ENCODE measurements around the gene CDH2. TPM values are rescaled to one million over a fixed set of nuclear protein-coding genes. Genes with fewer than 3 reads are reported as not detected.

CDH2 gene
- total RNA-seq, 1 donor = 75.6 TPM

- no peak for DNase-seq (ENCODE audit: insufficient read length, low spot score, missing footprints)
- Histone ChIP-seq H3K36me3 (ENCODE audit: insufficient read depth, low read length) (no peaks in the 10 kb centered on the region), H3K9me3 (ENCODE audit: low read depth, low read length) (no peaks in the 10 kb centered on the region), H2AFZ (ENCODE audit: low read length) (no peak overlapping the region), H3K4me1 (ENCODE audit: insufficient read depth, low read length) (peaks cover 10% of the 10 kb centered on the region), H3K79me2 (ENCODE audit: insufficient read depth, low read length) (peaks cover 70% of the 10 kb centered on the region), H3K27me3 (ENCODE audit: insufficient read depth, low read length) (no peaks in the 10 kb centered on the region), H3K27ac (ENCODE audit: low read depth, low read length) (no peak overlapping the region), H3K4me2 (ENCODE audit: insufficient read depth, low read length) (no peak overlapping the region), H3K4me3 (ENCODE audit: insufficient read depth, low read length) (no peak overlapping the region), H4K20me1 (ENCODE audit: insufficient read depth, low read length) (no peaks in the 10 kb centered on the region)
- TF ChIP-seq CTCF (IDR thresholded peaks at IDR 0.05; ENCODE audit: extremely low read depth, low read depth, low read length) = no peak
These were observed 146.5 kb downstream of the CDH2 start for GRCh38 chr18:28030458-28030857.

GRCh38 chr18:28027755-28028154, 149.2 kb downstream of the CDH2 start:
- H4K20me1 ChIP-seq (ENCODE audit: insufficient read depth, low read length) = no peaks in the 10 kb centered on the region
- H3K79me2 ChIP-seq (ENCODE audit: insufficient read depth, low read length) = peaks cover 51% of the 10 kb centered on the region

GRCh38 chr18:28019425-28020108, 157.4 kb downstream of the CDH2 start:
- Histone ChIP-seq H3K27ac (ENCODE audit: low read depth, low read length) (no peak overlapping the region), H3K9me3 (ENCODE audit: low read depth, low read length) (no peaks in the 10 kb centered on the region), H3K4me2 (ENCODE audit: insufficient read depth, low read length) (no peak overlapping the region), H3K27me3 (ENCODE audit: insufficient read depth, low read length) (no peaks in the 10 kb centered on the region), H2AFZ (ENCODE audit: low read length) (no peak overlapping the region), H3K79me2 (ENCODE audit: insufficient read depth, low read length) (peaks cover 23% of the 10 kb centered on the region), H3K4me1 (ENCODE audit: insufficient read depth, low read length) (peaks cover 9% of the 10 kb centered on the region), H3K4me3 (ENCODE audit: insufficient read depth, low read length) (no peak overlapping the region), H4K20me1 (ENCODE audit: insufficient read depth, low read length) (no peaks in the 10 kb centered on the region), H3K36me3 (ENCODE audit: insufficient read depth, low read length) (no peaks in the 10 kb centered on the region)
- no peak for TF ChIP-seq CTCF (IDR thresholded peaks at IDR 0.05; ENCODE audit: extremely low read depth, low read depth, low read length)
- no peak for DNase-seq (ENCODE audit: insufficient read length, low spot score, missing footprints)

More at GRCh38 chr18:28027755-28028154, 149.2 kb downstream of the CDH2 start:
- DNase-seq (ENCODE audit: insufficient read length, low spot score, missing footprints) = no peak
- H2AFZ ChIP-seq (ENCODE audit: low read length) = no peak overlapping the region
- H3K9me3 ChIP-seq (ENCODE audit: low read depth, low read length) = no peaks in the 10 kb centered on the region
- no peak overlapping the region for H3K4me2 ChIP-seq (ENCODE audit: insufficient read depth, low read length)
- no peaks in the 10 kb centered on the region for H3K27me3 ChIP-seq (ENCODE audit: insufficient read depth, low read length)
- H3K4me1 ChIP-seq (ENCODE audit: insufficient read depth, low read length) = peaks cover 10% of the 10 kb centered on the region
- no peak for TF ChIP-seq CTCF (IDR thresholded peaks at IDR 0.05; ENCODE audit: extremely low read depth, low read depth, low read length)
- H3K36me3 ChIP-seq (ENCODE audit: insufficient read depth, low read length) = no peaks in the 10 kb centered on the region
- no peak overlapping the region for H3K27ac ChIP-seq (ENCODE audit: low read depth, low read length)
- H3K4me3 ChIP-seq (ENCODE audit: insufficient read depth, low read length) = no peak overlapping the region

GRCh38 chr18:28018351-28018750, 158.6 kb downstream of the CDH2 start:
- no peak for TF ChIP-seq CTCF (IDR thresholded peaks at IDR 0.05; ENCODE audit: extremely low read depth, low read depth, low read length)
- Histone ChIP-seq H3K36me3 (ENCODE audit: insufficient read depth, low read length) (no peaks in the 10 kb centered on the region), H3K4me3 (ENCODE audit: insufficient read depth, low read length) (no peak overlapping the region), H3K79me2 (ENCODE audit: insufficient read depth, low read length) (peaks cover 21% of the 10 kb centered on the region), H4K20me1 (ENCODE audit: insufficient read depth, low read length) (no peaks in the 10 kb centered on the region), H2AFZ (ENCODE audit: low read length) (no peak overlapping the region), H3K27ac (ENCODE audit: low read depth, low read length) (no peak overlapping the region), H3K4me2 (ENCODE audit: insufficient read depth, low read length) (no peak overlapping the region), H3K27me3 (ENCODE audit: insufficient read depth, low read length) (no peaks in the 10 kb centered on the region), H3K9me3 (ENCODE audit: low read depth, low read length) (no peaks in the 10 kb centered on the region), H3K4me1 (ENCODE audit: insufficient read depth, low read length) (peaks cover 16% of the 10 kb centered on the region)
- no peak for DNase-seq (ENCODE audit: insufficient read length, low spot score, missing footprints)
